Stimulated activated CD8-positive, alpha-beta memory T cell treated with anti-CD3 and anti-CD28 coated beads, Interleukin-12 subunit alpha, Interleukin-12 subunit beta, amount 100 ng/mL, for 24 hours (primary cell): ENCODE results near the gene PLEKHA8.

ENCODE experiments used
- DNase-seq: peaks from one replicate; pipeline ENCODE4 v3.0.0-alpha.2; 2020; ENCODE audit errors: extremely low read depth

The PLEKHA8 gene

DNA sequence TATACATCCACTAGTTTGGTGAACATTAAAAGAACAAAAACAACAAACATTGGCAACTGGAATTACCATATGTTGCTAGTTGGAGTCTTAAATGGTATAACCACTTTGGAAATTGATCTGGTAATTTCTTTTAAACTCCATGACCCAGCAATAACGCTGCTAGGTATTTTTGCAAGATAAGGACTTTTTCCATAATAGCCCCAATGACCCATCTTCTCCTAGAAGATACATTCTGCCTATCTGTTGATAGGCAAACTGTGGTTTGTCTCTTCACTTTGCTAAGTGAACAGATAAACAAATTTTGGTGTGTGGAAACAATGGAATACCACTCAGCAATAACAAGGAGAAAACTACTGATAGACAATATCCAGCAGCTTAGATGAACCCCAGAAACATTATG is 75.9 kb downstream of the PLEKHA8 start:
- DNase-seq = no peak

DNA sequence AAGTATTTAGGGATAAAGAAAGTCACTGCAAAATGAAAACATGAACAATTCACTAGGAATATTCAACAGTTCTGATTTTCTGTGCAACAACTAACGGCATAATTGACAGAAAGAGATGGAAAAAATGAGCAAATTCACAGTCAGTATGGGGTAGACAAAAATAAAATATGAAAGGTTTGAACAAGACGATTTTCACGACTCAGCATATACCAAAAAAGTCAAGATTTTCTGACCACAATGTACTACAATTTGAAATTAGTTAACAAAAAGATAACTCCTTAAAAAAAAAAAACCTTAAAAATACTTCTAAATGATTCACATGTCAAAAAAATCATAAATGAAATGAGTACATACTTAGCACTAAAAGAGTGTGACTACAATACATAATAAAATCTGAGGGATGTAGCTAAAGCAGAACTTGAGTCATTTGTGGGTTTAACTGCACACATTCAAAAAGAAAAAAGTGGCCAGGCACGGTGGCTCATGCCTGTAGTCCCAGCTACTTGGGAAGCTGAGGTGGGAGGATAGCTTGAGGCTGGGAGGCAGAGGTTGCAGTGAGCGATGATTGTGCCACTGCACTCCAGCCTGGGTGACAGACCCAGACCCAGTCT is 84.0 kb downstream of the PLEKHA8 start:
- no peak for DNase-seq

GRCh38 chr7:30113144-30113543 is 84.9 kb downstream of the PLEKHA8 start:
- no peak for DNase-seq

DNA sequence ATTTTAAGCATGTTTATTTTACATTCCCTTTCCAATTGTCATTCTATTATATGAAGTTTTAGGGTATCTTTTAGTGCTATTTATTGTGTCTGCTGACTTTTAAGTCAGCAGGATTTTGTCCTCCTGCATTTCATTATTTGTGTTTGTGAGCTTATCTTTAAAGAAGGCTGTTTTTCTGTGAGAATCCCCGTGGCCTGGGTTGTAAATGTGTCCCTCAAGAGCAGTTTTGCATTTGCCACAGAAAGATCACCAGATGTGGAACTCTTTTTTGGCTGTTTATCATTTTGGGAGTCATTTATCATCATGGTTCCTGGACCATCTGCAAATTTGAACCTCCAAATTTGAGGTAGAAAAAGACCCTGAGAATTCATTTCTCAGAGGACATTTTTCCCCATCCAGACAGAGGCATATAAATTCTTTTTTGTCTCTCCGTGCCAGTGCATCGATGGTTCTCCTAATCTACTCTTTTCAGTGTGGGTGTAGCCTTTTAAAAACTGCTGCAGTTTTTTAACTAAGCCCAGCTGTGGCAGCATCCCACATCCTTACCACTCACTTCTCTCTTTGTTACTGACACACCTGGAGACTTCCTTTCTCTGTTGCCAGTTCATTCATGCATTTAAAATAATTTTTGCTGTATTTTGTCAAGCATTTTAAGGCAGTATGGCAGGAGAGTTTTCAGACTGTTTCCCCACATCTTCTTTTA is 86.5 kb downstream of the PLEKHA8 start:
- DNase-seq = no peak

DNA sequence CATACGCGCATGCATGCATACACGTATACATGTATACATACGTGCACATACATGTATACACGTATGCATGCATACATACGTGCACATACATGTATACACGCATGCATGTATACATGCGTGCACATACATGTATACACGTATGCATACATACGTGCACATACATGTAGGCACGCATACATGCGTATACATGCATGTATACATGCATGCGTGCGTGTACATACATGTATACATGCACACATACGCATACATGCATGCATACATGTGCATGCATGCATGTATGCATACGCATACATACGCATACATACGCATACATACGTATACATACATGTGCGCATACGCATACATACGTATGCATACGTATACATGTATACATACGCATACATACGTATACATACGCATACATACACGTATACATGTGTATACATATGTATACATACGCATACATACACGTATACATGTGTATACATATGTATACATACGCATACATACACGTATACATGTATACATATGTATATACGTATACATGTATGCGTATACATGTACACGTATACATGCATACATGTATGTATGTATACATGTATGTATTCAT is 87.6 kb downstream of the PLEKHA8 start:
- DNase-seq = no peak

- DNase-seq = no peak
Observed at GRCh38 chr7:30116771-30117170, 88.6 kb downstream of the PLEKHA8 start.

- DNase-seq = no peak
Observed at GRCh38 chr7:30117896-30118295, 89.7 kb downstream of the PLEKHA8 start.

DNA sequence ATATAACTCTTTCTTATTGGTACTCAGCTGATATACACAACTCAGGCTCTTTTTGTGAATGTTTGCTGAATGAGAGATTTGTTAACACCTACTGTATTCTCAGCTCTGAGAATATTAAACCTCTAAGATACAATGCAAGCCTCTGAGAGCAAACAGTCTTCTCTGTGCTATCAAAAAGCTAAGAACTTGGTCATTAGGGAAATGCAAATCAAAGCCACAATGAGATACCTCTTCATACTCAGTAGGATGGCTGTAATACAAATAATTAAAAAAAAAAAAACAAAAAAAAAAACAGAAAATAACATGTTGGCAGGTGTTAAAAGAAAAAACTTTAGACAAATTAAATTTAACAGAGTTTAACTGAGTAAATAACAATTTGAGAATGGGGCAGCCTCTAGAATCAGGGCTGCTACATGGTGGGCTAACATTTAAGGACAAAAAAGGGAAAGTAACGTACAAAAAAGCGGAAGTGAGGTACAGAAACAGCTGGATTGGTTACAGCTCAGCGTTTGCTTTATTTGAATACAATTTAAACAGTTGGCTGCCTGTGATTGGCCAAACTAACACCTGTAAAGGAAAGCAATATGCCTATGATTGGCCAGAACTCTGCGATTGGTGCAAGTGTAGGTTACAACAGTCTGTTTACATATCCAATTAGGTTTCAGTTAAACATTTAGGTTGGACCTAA is 91.8 kb downstream of the PLEKHA8 start:
- DNase-seq = no peak

GRCh38 chr7:30133736-30134610 is 105.8 kb downstream of the PLEKHA8 start:
- DNase-seq = no peak

DNA sequence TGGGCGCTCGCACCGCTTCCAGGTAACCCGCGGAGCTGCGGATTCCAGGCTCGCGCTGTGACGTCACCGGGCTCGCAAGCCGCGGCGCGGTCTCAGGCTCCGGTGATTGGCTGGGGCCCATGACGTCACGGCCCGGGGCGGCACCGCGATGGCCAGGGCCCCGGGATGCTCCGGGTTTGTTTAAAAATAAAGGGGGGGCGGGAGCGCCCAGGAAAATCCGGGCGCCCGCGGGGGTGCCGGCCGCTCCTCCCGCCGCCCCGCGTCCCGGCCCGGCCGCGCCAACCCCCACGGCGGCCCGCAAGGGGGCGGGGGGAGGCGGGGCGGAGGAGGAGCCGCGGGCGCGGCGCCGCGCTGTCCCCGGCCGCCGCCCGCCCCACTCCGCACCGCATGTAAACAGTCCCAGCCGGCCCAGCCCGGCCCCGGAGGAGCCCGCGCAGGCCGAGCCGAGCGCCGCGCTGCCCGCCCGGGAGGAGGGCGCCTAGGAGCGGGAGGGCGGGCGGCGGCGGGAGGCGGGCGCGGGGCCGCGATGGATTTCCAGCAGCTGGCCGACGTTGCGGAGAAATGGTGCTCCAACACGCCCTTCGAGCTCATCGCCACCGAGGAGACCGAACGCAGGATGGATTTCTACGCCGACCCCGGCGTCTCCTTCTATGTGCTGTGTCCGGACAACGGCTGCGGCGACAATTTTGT is 106.5 kb downstream of the PLEKHA8 start, which contains the start of gene MTURN:
Gene MTURN (plus strand): TSS at position 376 of the 690 bp plus-strand sequence. CDS start 151 bp downstream, at position 527.
- peak; percentile 64 for DNase-seq

DNA sequence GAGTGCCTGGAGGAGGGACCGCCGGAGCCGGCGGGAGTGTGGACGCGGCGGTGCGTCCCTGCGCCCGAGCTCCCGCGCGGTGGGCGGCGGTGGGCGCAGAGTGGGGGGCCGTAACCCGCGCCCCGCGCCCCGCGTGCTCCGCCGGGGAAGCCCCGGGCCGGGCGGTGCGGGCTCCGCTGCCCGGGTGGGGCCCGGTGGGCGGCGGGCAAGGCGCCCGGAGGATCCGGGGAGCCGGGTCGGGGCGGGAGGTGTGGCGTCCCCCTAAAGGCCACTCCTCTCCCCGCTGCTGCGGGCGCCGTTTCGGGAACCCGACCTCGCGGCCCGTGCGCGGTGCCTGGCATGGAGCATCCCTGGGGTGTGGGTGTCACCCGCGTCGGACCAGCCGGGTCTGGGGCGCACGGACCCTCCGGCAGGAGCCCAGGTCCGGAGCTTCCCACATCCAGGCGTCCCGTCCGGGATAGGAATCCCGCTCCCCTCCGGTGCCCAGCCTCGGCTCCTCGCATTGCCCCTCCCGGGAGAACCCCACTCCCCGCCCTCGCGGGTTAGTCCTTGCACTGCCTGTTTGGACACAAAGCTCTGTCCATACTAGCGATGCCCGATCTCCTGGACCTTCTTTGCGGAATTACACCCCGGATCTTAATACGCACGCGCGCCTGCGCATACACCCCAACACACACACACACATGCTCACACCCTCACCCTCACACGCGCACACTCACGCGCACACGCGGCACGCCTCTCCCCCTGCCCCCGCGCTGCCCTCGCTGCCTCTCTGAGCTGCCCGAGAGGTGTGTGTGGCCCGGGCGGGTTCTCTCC is 107.3 kb downstream of the PLEKHA8 start:
- DNase-seq = no peak

- no peak for DNase-seq
Observed at GRCh38 chr7:30136117-30136731, 108.0 kb downstream of the PLEKHA8 start.

DNA sequence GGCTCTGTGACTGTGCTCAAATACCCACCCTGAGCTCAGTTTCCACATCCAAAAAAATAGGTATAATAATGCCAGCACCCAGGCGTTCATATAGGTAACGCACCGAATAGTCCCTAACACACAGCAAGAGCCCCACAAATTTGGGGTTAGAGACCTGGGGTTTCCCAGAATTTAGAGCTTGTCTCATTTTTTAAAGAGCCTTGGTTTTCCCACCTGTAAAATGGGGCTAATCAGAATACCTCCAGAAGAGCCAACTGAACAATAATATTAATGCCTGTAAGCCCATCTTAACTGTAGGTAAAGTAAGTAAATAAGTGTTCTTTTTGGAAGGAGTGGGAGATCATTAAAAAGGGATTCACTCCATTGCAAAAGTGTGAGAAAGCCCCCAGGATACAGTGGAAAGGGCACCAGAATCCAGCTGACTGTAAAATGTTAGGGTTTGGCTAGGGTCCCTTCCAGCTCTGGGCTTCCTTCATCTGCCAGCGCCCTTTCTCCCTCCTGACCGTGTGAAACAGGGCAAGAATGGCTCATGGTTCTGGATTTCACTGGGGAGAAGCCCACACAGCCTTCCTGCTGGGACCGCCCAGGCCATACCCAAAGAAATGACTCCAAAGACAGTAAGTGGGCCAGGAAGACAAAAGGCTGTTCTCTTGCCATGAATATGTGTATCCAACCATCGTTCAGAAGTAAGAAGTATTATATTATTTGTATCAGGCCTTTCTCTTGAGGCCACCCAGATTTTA is 108.7 kb downstream of the PLEKHA8 start:
- DNase-seq = no peak

DNA sequence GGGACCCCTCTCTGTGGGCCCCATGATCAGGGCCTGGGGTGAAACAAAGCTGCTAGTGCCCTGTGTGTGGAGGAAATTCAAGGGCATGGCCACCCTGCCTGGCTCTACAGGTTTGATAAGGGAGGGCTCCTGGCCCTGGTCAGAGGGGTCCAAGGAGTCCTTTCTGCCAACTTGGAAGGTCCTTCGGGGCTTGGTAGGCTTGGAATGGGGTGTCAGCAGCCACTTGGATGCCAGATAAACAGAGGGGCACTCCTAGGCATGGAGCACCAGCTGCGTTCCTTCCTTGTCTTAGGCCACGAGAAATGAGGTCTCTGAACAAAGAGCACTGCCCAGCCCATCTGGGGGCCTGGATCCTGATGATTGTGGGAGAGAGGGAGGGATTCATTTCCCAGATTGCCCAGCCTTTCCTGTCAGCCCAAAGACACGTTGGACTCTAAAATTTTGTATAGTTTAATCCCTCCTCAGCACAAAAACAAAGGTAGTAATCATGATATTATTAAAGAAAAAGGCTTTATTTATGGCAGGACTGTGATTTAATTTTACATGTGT is 111.7 kb downstream of the PLEKHA8 start:
- no peak for DNase-seq

DNA sequence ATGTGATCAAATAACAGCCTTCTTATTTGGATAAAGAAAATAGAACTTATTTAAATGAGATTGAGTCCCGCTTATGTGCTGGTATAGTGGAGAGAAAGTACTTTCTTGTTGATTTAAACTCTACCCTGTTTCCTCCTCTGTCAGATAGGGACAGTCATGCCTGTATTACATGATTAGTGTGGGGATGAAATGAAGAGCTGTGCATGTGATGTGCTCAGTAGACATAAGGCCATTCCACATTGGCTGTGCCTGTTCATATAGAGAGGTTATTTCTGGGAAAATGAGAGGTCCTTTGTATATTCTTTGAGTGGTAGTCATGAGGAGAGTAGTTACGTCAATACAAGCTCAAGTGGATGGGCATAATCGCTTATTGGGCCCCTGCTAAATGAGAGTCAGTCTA is 112.2 kb downstream of the PLEKHA8 start:
- DNase-seq = no peak

- DNase-seq = no peak
Observed at GRCh38 chr7:30142710-30143109, 114.5 kb downstream of the PLEKHA8 start.

DNA sequence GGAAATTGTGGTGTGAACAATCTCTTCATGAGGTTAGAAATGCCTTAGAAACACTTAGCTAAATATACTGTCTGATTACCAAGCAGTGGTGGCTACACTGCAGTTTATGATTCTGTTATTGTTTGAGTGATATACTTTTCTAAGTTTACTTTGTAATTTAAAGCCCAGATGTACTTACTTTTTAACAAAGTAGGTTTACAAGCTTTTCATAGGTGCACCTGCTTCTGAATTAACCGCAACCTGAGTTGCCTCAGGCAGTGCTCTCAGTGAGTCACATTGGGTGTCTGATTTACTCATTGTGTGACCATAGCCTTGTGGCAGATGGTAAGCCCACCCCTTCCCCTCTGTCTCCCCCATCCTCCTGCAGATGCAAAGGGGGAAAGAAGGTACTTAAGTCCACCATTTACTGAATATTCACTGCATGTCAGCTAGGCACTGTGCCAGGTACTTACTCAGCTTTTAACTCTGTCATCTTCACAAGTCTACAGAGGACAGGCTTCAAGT is 115.6 kb downstream of the PLEKHA8 start:
- DNase-seq = no peak

- no peak for DNase-seq
Observed at GRCh38 chr7:30144657-30145306, 116.6 kb downstream of the PLEKHA8 start.
